Renal cortex interstitium (tissue), 11 donors: ENCODE data around the gene C10orf67. TPM values are rescaled to one million over a fixed set of nuclear protein-coding genes. Genes with fewer than 3 reads are reported as not detected.
"Not testable (repeated sequence)": the region's sequence is repeated elsewhere in the genome, so short reads cannot be mapped to it uniquely, and the experiment has no call there.

ENCODE experiments used
- DNase-seq, 11 donors: peaks; one replicate each; pipeline ENCODE4 v3.0.0-alpha.2; 2013; ENCODE audit warnings: low read depth in 9 of 11, low spot score in 4 of 11; ENCODE audit errors: extremely low read depth in 1 of 11
- polyA plus RNA-seq, 3 donors: library from polyadenylated mRNA; unstranded; fragments of 120-200 nt; gene quantifications; one replicate each; pipeline ENCODE4 v1.2.1, GENCODE V29; 2013; ENCODE audit not compliant: insufficient read length in 3 of 3

C10orf67 gene
- polyA plus RNA-seq, 3 donors: 2.0 to 2.3 (median 2.1) TPM

- no peak for DNase-seq
These were observed 7.0 kb downstream of the C10orf67 start for GRCh38 chr10:23337616-23338015.

GRCh38 chr10:23331567-23332301 lies 12.9 kb downstream of the C10orf67 start:
- no peak for DNase-seq

- DNase-seq: no peak
These were observed 13.6 kb downstream of the C10orf67 start for GRCh38 chr10:23330948-23331347.

GRCh38 chr10:23326544-23327307 lies 17.9 kb downstream of the C10orf67 start:
- DNase-seq: no peak

GRCh38 chr10:23325132-23325531 lies 19.5 kb downstream of the C10orf67 start:
- DNase-seq: no peak

GRCh38 chr10:23324351-23324750 lies 20.2 kb downstream of the C10orf67 start:
- no peak for DNase-seq

GRCh38 chr10:23322082-23322481 lies 22.5 kb downstream of the C10orf67 start:
- DNase-seq: no peak

- DNase-seq: no peak
These were observed 24.8 kb downstream of the C10orf67 start for GRCh38 chr10:23319835-23320234.

GRCh38 chr10:23318359-23318758 lies 26.2 kb downstream of the C10orf67 start:
- DNase-seq: no peak

- DNase-seq: no peak
These were observed 27.2 kb downstream of the C10orf67 start for GRCh38 chr10:23317416-23317815.

GRCh38 chr10:23316406-23316805 lies 28.2 kb downstream of the C10orf67 start:
- no peak for DNase-seq

GRCh38 chr10:23315966-23316365 lies 28.6 kb downstream of the C10orf67 start:
- no peak for DNase-seq

- DNase-seq: peak in 10 of 11 donors; percentile 51 to 79 (median 64)
These were observed 29.8 kb downstream of the C10orf67 start for GRCh38 chr10:23314835-23315239.

- DNase-seq: no peak
These were observed 33.6 kb downstream of the C10orf67 start for GRCh38 chr10:23311034-23311433.

- peak in 5 of 11 donors; percentile 15 to 46 (median 32) for DNase-seq
These were observed 34.2 kb downstream of the C10orf67 start for GRCh38 chr10:23310404-23310803.

GRCh38 chr10:23299961-23300360 lies 44.6 kb downstream of the C10orf67 start:
- DNase-seq: not testable (repeated sequence)

- DNase-seq: peak in 1 of 11 donors; percentile 25
These were observed 49.9 kb downstream of the C10orf67 start for GRCh38 chr10:23294638-23295247.

- no peak for DNase-seq
These were observed 50.5 kb downstream of the C10orf67 start for GRCh38 chr10:23293973-23294590.

GRCh38 chr10:23293145-23293724 lies 51.4 kb downstream of the C10orf67 start:
- DNase-seq: peak in 6 of 11 donors; percentile 16 to 43 (median 25)
